ENCODE measurements around the gene MEF2D.

DNA sequence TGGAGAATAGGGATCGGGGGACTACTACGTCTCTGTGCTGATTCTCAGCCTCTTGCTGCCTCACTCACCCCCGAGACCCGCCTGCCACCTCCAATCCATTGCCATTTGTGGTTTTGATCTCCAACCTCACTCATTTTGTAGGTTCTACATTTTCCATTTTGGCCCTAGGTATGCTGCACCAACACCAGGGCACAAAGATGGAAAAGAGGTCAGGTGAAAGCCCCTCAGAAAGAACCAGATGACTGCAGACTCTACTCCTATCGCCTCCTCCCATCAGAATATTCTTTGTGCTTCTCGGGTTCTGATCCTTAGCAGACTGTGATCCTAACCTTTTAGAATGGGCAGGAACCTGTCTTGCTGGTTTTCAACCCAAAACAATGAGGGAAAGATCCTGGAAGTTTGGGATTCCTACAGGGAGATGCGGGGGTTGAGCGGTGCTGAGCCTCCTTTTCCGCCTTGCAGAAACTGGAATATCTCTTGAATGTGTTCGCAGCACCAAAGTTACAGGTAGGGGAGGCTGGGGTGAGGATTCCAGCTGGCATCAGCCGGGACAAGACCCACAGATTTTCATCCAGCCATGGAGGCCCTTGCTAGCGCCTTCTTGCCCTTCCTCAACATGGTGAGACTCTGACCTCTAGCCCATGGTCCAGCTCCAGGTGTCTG, 78.5 kb downstream of the MEF2D start:
- TF ChIP-seq ZNF274 (IDR thresholded peaks at IDR 0.05; ENCODE audit: low read depth, low read length), result no peak
- no peak for TF ChIP-seq SUZ12 (IDR thresholded peaks at IDR 0.05; ENCODE audit: extremely low read depth, insufficient read depth, insufficient read length)

Measured in NT2/D1 (cell line).